HT1080 (cell line): ENCODE results near the gene NELL1. TPM values are rescaled to one million over a fixed set of nuclear protein-coding genes. Genes with fewer than 3 reads are reported as not detected.

Experiments used
- DNase-seq: peaks from one replicate; pipeline ENCODE4 v3.0.0-alpha.2; 2015; ENCODE audit warnings: low read depth
- total RNA-seq: library from RNA; depleted of rRNA; stranded (reverse); fragments of >200 nt; shearing (Covaris generic); gene quantifications from 2 replicates; pipeline ENCODE4 v1.2.3, GENCODE V29; 2014

Gene NELL1
- total RNA-seq, 1 experiment from 2014 or later, result not detected

GRCh38 chr11:20949585-20949984, 280.2 kb downstream of the NELL1 start:
- no peak for DNase-seq

GRCh38 chr11:20962581-20962980, 293.2 kb downstream of the NELL1 start:
- DNase-seq, result peak; percentile 68

DNA sequence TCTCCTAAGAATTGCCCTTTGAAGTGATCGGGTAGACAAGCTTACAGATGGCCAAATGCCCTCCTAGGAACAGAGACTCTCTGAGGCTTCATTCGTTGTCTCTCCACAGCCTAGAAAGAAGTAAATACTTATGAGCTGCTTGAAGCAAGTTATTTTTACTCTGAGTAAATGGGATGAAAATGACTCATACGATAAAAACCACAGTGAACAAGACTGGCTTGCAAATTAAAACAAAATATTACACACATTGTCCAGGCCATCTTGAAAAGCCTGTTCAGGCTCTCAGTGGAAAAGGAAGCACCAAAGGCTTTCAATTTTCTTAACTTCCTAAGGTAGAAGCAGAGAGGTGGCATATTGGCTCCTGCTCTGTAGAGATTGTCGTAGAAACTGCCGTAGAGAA, 294.2 kb downstream of the NELL1 start:
- DNase-seq, result peak; percentile 52

- no peak for DNase-seq
Measured at GRCh38 chr11:20964985-20965384, 295.6 kb downstream of the NELL1 start.

DNA sequence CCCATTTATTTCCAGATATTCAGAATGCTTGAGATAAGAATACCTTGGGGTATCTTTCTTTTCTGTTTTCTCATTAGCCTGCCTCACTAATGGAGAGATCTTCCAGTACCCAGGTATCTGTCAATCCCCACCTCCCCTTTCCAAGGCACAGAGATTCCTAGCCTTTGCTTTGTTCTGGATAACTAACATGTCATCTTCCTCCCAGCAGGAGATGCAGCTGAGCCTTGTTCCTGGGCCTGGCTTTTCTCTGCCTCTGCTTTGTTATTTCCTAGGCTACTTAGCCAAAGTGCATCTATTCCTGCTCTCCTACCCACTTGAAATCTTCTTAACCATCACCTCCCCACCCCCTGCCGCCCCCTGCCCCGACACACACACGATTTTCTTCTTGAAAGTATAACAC, 297.1 kb downstream of the NELL1 start:
- no peak for DNase-seq

- no peak for DNase-seq
Measured at GRCh38 chr11:20973940-20974559, 304.7 kb downstream of the NELL1 start.

GRCh38 chr11:20980736-20981135, 311.4 kb downstream of the NELL1 start:
- no peak for DNase-seq

GRCh38 chr11:20990447-20990846, 321.1 kb downstream of the NELL1 start:
- DNase-seq, result no peak

GRCh38 chr11:20991471-20991870, 322.1 kb downstream of the NELL1 start:
- DNase-seq, result no peak

DNA sequence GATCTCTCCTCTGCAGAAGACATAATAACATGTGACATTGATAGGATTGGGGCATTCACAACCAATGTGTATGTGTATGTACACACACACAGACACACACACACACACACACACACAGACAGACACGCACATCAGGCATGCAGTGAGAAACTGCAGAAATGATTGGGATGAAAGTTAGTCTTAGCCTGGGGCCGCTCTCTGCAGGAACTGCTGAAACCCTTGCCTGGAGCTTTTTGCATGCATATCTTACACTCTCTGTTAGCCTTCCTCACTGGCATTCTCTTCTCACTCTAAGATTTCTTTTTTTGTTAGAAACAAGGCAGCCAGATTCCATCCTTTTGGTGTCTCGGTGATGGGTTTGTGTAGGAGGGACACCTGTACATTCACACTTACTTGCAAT, 337.9 kb downstream of the NELL1 start:
- DNase-seq, result no peak

DNA sequence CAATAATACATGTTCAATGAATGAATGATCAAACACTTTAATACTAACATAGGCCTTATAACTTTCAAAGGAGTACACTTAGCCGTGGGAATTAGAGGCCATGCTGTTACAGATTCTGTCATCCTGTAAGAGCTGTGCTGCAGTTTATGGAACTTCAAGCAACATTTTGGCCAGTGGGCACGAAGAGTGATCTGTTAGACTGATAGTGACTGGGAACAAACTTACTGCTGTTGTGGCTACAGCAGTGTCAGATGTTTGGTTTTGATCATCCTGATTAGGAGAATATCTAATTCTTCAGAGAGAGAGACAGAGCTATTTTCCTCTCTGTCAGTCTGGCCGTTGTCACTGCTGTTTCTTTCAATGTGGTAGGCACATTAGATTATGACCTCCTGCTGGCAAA, 348.9 kb downstream of the NELL1 start:
- DNase-seq, result no peak

GRCh38 chr11:21026685-21027084, 357.3 kb downstream of the NELL1 start:
- no peak for DNase-seq

DNA sequence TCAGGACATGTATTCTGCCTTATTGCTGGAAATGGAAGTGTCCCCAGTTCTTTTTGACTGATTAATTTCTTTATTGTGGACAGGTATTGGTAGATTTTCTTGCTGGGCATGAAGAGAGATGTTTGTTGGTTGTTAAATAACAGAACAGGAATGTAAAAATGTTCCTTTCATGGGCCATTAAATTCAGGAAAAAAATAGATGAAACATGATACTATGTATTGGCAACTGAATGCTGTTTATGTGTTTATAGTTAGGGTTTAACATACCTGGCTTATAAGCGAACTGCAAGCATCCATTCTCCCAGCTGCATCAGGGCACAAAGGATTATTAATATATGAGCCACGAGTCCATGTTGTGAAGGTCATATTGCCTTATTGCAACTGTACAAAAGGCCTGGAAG, 368.5 kb downstream of the NELL1 start:
- DNase-seq, result no peak

- DNase-seq, result no peak
Measured at GRCh38 chr11:21038801-21039200, 369.4 kb downstream of the NELL1 start.

DNA sequence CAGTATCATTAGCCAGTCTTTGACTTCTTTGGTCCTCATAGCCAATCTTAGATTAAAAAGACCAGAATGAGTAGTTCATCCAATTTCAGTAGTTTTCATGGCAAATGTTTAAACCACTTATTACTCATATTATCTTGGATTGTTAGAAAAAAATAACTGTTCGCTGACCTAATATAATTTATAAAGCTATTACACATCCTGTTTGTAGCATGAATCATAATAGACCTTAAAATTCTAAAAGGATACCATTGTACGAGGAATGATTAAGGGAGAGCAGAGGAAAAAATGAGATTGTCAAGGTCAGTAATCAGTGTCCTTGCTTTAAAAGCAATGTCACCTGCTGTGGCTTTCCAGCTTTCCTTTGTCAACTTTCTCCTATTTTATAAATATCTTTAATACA, 371.2 kb downstream of the NELL1 start:
- peak; percentile 16 for DNase-seq

- no peak for DNase-seq
Measured at GRCh38 chr11:21048626-21049025, 379.2 kb downstream of the NELL1 start.

DNA sequence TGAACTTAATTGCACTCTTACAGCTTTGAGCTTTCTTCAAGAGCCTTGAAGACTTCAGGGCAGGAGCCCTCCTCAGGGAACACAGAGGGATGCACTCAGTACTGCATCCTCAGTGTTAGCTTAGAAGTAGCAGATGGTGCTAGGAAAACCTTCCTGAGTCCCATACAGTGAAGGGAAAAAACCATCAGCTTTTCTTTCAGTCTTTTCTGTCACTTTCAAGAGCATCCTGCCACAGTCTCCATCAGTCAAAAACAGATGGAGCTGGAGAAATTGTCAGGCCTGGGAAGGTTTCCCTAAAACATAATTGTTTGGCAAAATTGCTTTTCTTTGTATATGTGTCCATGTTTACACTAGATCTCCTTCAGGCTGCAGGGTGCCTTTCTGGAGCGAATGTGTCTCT, 384.1 kb downstream of the NELL1 start:
- no peak for DNase-seq

GRCh38 chr11:21056644-21057043, 387.3 kb downstream of the NELL1 start:
- no peak for DNase-seq

DNA sequence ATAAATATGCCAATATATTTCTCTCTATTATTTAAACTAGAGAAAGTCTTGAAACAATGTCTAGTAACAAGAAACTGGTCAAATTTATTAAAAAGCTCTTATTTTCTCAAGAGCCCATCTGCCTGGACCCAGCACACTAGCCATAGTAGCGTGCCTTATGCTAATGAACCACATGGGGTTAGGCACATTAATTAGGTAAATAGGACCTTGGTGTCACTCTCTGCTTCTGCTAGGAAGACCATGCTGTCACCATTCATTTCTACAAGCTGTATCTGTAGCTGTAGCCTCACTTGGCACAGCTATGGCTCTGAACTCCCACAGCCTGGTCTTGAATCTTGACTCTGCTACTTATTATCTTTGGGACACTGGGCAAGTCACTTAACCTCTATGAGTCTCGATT, 390.5 kb downstream of the NELL1 start:
- DNase-seq, result no peak

- DNase-seq, result no peak
Measured at GRCh38 chr11:21066030-21066429, 396.6 kb downstream of the NELL1 start.

- DNase-seq, result no peak
Measured at GRCh38 chr11:21068886-21069285, 399.5 kb downstream of the NELL1 start.

DNA sequence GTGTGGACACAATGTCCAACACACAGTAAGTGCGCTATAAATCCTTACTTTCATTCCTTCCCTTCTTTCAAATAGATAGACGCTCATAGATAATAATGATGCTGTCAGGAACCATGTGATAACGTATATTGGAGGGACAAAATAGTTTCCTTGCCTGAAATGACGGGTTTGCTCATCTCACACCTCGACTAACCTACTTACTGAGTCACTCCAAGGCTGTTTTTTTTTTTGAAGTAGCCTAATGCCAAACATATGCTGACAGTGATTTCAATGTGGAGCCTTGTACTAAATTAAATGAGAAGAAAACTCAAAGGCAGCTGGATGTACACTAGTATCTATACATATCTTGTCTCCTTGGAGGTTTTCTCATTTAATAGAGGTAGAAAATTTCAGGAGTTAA, 400.5 kb downstream of the NELL1 start:
- no peak for DNase-seq

GRCh38 chr11:21072558-21072957, 403.2 kb downstream of the NELL1 start:
- no peak for DNase-seq

DNA sequence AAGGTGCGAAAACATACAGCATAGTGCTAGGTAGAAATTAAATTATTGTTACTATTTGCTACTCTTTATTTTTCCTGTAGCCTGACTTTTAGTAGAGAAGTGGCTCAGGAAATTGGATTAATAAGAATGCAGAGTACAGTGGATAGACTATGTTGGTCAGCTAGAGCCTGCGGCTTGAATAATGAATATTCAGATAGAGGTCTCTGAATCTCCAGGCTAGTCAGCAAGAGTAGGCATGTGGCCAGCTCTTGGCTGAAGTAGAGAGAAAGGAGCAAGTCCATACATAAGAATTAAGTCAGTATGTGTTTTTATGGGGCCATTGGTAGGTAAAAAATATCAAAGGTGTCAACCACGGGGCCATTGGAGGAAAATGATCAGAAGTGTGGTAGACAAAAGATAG, 413.5 kb downstream of the NELL1 start:
- no peak for DNase-seq
